Activated naive CD8-positive, alpha-beta T cell (primary cell): ENCODE data around the gene COG5.
"Not testable (repeated sequence)": the region's sequence is repeated elsewhere in the genome, so short reads cannot be mapped to it uniquely, and the experiment has no call there.

Experiments used
- H3K27ac Mint-ChIP-seq: one replicate; pipeline ENCODE4 v1.8.0; 2021; ENCODE audit warnings: mixed read lengths
- H3K27me3 Mint-ChIP-seq: one replicate; pipeline ENCODE4 v1.8.0; 2021; ENCODE audit warnings: mixed read lengths
- H3K36me3 Mint-ChIP-seq: one replicate; pipeline ENCODE4 v1.8.0; 2021; ENCODE audit warnings: mixed read lengths
- H3K4me1 Mint-ChIP-seq: one replicate; pipeline ENCODE4 v1.8.0; 2021; ENCODE audit warnings: low read depth, mixed read lengths
- H3K4me3 Mint-ChIP-seq: one replicate; pipeline ENCODE4 v1.8.0; 2021; ENCODE audit warnings: mild to moderate bottlenecking, mixed read lengths
- H3K9me3 Mint-ChIP-seq: one replicate; pipeline ENCODE4 v1.8.0; 2021; ENCODE audit warnings: low read depth, mixed read lengths

COG5 gene

GRCh38 chr7:107224374-107225223 lies 339.1 kb downstream of the COG5 start:
- H3K36me3 Mint-ChIP-seq, result peaks cover 30% of the 10 kb centered on the region
- no peaks in the 10 kb centered on the region for H3K27me3 Mint-ChIP-seq
- H3K4me1 Mint-ChIP-seq, result no peaks in the 10 kb centered on the region
- no peak overlapping the region for H3K4me3 Mint-ChIP-seq
- no peak overlapping the region for H3K27ac Mint-ChIP-seq
- no peaks in the 10 kb centered on the region for H3K9me3 Mint-ChIP-seq

DNA sequence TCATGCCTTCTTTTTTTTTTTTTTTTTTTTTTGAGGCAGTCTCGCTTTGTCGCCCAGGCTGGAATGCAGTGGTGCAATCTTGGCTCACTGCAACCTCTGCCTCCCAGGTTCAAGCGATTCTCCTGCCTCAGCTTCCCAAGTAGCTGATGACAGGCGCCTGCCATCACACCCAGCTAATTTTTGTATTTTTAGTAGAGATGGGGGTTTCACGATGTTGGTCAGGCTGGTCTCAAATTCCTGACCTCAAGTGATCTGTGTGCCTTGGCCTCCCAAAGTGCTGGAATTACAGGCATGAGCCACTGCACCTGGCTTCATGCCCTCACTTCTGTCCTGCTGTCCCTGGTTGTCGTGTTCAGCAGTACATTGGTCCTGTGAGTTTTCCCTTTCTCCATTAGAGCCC lies 342.9 kb downstream of the COG5 start:
- not testable (repeated sequence) for H3K27me3 Mint-ChIP-seq, H3K4me3 Mint-ChIP-seq, H3K27ac Mint-ChIP-seq, H3K4me1 Mint-ChIP-seq
- Mint-ChIP-seq H3K36me3 (peaks cover 53% of the 10 kb centered on the region), H3K9me3 (peaks cover 12% of the 10 kb centered on the region)

DNA sequence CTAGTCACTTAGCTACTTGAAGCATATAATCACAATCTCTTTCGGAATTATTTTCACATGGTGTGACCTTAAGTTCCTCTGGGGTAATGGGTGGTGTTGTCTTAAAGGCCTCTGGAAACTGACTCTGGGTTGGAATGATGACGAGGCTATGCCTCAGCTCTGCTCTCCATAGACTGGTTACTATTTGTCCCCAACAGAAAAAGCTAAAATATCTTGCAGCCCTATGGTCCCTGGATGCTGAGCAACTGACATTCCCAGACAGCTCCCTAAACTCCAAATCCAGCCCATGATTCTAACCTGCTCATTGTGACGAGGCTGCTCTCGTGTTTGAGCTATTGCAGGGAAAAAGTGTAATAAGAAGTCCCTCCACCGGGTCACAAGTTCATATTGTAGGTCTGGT lies 343.4 kb downstream of the COG5 start:
- Mint-ChIP-seq H3K27ac (no peak overlapping the region), H3K4me1 (no peaks in the 10 kb centered on the region), H3K27me3 (no peaks in the 10 kb centered on the region), H3K4me3 (no peak overlapping the region), H3K36me3 (peaks cover 54% of the 10 kb centered on the region), H3K9me3 (peaks cover 12% of the 10 kb centered on the region)

- no peak overlapping the region for H3K4me3 Mint-ChIP-seq
- H3K9me3 Mint-ChIP-seq, result peaks cover 12% of the 10 kb centered on the region
- peaks cover 59% of the 10 kb centered on the region for H3K36me3 Mint-ChIP-seq
- no peaks in the 10 kb centered on the region for H3K4me1 Mint-ChIP-seq
- H3K27ac Mint-ChIP-seq, result no peak overlapping the region
- no peaks in the 10 kb centered on the region for H3K27me3 Mint-ChIP-seq
Measured at GRCh38 chr7:107219563-107220244, 344.0 kb downstream of the COG5 start.

DNA sequence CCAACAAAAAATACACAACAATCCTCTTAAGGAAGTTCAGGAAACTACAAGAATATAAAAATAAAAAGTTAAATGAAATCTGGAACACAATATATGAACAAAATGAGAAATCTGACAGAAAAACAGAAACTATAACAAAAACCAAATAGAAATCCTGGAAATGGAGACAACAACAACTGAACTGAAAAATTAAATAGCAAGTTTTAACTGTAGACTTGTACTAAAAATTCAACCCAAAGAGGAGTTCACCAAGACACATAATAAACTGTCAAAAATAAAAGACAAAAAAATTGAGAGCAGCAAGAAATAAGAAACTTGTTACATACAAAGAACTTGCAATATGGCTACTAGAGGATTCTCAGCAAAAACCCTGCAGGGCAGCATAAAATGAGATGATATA lies 349.8 kb downstream of the COG5 start:
- no peak overlapping the region for H3K4me3 Mint-ChIP-seq
- H3K4me1 Mint-ChIP-seq, result no peaks in the 10 kb centered on the region
- peaks cover 34% of the 10 kb centered on the region for H3K36me3 Mint-ChIP-seq
- H3K27me3 Mint-ChIP-seq, result no peaks in the 10 kb centered on the region
- no peak overlapping the region for H3K27ac Mint-ChIP-seq
- H3K9me3 Mint-ChIP-seq, result peaks cover 9% of the 10 kb centered on the region

GRCh38 chr7:107213193-107213788 lies 350.4 kb downstream of the COG5 start:
- Mint-ChIP-seq H3K27ac (no peak overlapping the region), H3K36me3 (peaks cover 30% of the 10 kb centered on the region), H3K4me1 (no peaks in the 10 kb centered on the region), H3K4me3 (no peak overlapping the region), H3K27me3 (no peaks in the 10 kb centered on the region), H3K9me3 (peaks cover 9% of the 10 kb centered on the region)

GRCh38 chr7:107212725-107213124 lies 351.0 kb downstream of the COG5 start:
- peaks cover 6% of the 10 kb centered on the region for H3K9me3 Mint-ChIP-seq
- no peak overlapping the region for H3K27ac Mint-ChIP-seq
- H3K36me3 Mint-ChIP-seq, result peaks cover 28% of the 10 kb centered on the region
- no peaks in the 10 kb centered on the region for H3K27me3 Mint-ChIP-seq
- no peak overlapping the region for H3K4me3 Mint-ChIP-seq
- H3K4me1 Mint-ChIP-seq, result no peaks in the 10 kb centered on the region

GRCh38 chr7:107210400-107210799 lies 353.3 kb downstream of the COG5 start:
- Mint-ChIP-seq H3K4me3 (no peak overlapping the region), H3K9me3 (no peaks in the 10 kb centered on the region), H3K27me3 (no peaks in the 10 kb centered on the region), H3K4me1 (no peaks in the 10 kb centered on the region), H3K27ac (no peak overlapping the region), H3K36me3 (peaks cover 13% of the 10 kb centered on the region)

GRCh38 chr7:107209565-107209964 lies 354.2 kb downstream of the COG5 start:
- Mint-ChIP-seq H3K27ac (peak overlapping the region; percentile 46), H3K9me3 (no peaks in the 10 kb centered on the region), H3K36me3 (peaks cover 11% of the 10 kb centered on the region), H3K4me1 (no peaks in the 10 kb centered on the region), H3K4me3 (no peak overlapping the region), H3K27me3 (no peaks in the 10 kb centered on the region)

DNA sequence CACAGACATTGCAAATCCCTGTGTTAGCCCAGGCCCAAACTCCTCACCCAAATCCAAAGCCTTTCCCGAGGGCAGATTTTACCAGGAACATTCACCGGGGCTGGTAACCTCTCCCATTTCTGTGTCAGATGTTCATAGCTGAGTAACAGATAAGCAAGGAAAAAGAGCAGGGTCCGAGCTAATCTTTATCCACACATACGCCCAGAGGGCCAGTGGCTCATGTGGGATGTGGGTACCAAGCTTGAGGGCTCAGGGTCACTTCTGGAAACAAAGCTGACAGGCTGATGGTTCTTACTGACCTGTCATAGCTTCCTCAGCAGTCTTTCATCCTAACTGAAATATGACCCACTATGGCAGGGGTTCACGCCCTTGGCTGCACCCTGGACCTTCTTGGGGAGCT lies 355.2 kb downstream of the COG5 start:
- Mint-ChIP-seq H3K27ac (peak overlapping the region; percentile 61), H3K36me3 (peaks cover 15% of the 10 kb centered on the region), H3K4me3 (no peak overlapping the region), H3K4me1 (no peaks in the 10 kb centered on the region), H3K27me3 (no peaks in the 10 kb centered on the region), H3K9me3 (no peaks in the 10 kb centered on the region)

- Mint-ChIP-seq H3K27me3 (no peaks in the 10 kb centered on the region), H3K36me3 (peaks cover 15% of the 10 kb centered on the region), H3K27ac (peak overlapping the region; percentile 61), H3K9me3 (no peaks in the 10 kb centered on the region), H3K4me3 (no peak overlapping the region), H3K4me1 (no peaks in the 10 kb centered on the region)
Measured at GRCh38 chr7:107208024-107208521, 355.6 kb downstream of the COG5 start.

- Mint-ChIP-seq H3K9me3 (no peaks in the 10 kb centered on the region), H3K4me3 (no peak overlapping the region), H3K27ac (peak overlapping the region; percentile 61), H3K4me1 (no peaks in the 10 kb centered on the region), H3K27me3 (no peaks in the 10 kb centered on the region), H3K36me3 (peaks cover 15% of the 10 kb centered on the region)
Measured at GRCh38 chr7:107207459-107207858, 356.3 kb downstream of the COG5 start.

DNA sequence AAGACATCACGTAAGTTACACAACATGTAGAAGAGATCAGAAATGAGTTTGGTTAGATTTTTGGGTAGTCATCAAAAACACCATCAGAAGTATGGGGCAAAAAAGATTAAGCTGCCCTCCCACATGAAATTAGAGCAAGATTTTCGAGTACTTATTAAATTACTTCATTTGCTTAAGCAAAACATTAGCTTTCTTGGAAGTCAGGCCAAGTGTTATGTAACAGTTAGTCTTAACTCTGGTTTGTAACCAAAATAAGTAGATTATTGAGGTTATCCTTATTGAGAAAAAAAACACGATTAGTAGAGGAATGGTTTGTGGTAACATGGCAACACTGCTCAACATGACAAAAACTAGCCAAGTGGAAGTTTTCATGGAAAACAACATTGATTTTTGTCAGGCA lies 357.0 kb downstream of the COG5 start:
- Mint-ChIP-seq H3K27ac (peak overlapping the region; percentile 67), H3K36me3 (peaks cover 15% of the 10 kb centered on the region), H3K27me3 (no peaks in the 10 kb centered on the region), H3K4me3 (no peak overlapping the region), H3K4me1 (no peaks in the 10 kb centered on the region), H3K9me3 (no peaks in the 10 kb centered on the region)

- H3K27me3 Mint-ChIP-seq, result no peaks in the 10 kb centered on the region
- H3K36me3 Mint-ChIP-seq, result peaks cover 18% of the 10 kb centered on the region
- H3K9me3 Mint-ChIP-seq, result no peaks in the 10 kb centered on the region
- peak overlapping the region; percentile 67 for H3K27ac Mint-ChIP-seq
- no peak overlapping the region for H3K4me3 Mint-ChIP-seq
- no peaks in the 10 kb centered on the region for H3K4me1 Mint-ChIP-seq
Measured at GRCh38 chr7:107206136-107206535, 357.6 kb downstream of the COG5 start.

DNA sequence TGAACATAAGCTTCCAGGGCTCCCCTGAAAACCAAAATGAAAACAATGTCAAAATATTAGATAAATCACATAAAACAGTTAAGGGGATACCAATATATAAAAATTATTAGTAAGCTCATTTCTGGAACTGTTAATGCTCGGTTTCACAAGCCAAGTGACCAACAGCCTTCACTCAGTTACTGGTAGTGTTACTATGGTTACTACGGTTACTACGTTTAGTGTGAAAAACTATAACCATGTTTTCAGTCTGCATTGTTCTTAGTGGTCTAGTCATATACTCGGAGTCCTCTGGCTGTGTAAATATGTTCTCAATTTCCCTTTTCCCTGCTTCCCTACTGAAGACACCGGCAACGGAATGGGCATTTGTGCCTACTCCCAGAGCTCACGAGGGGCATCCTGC lies 360.1 kb downstream of the COG5 start:
- H3K9me3 Mint-ChIP-seq, result no peaks in the 10 kb centered on the region
- H3K27me3 Mint-ChIP-seq, result no peaks in the 10 kb centered on the region
- H3K4me3 Mint-ChIP-seq, result no peak overlapping the region
- H3K27ac Mint-ChIP-seq, result peak overlapping the region; percentile 5
- H3K36me3 Mint-ChIP-seq, result peaks cover 18% of the 10 kb centered on the region
- H3K4me1 Mint-ChIP-seq, result no peaks in the 10 kb centered on the region
